K562 (cell line): ENCODE results near the gene ANO7. TPM values are rescaled to one million over a fixed set of nuclear protein-coding genes. Genes with fewer than 3 reads are reported as not detected.

Source experiments
- ATAC-seq: fragments of 200-7000 bp; cut with Tn5 transposase; 3 replicates; pipeline ENCODE4 v1.9.1; 2020; ENCODE audit warnings: moderate library complexity
- BruUV-seq: library from RNA; stranded (reverse); fragments of 400-500 nt; replicated peaks from 2 replicates; lab custom pipeline; 2021; lab: Mats Ljungman, UMichigan
- CTCF ChIA-PET: fragments of 300-600 bp; formaldehyde crosslinking; extraction: SDS; loops from one replicate; lab custom pipeline; 2021; ENCODE audit warnings: low intra/inter-chr PET ratio; lab: Yijun Ruan, JAX
- POLR2A ChIA-PET: fragments of 300-600, 350-650 bp; sonication (Branson Sonifier 250); formaldehyde crosslinking; extraction: SDS; loops from one replicate; lab custom pipeline; 2021; ENCODE audit warnings: antibody characterized with exemption, inconsistent platforms; lab: Yijun Ruan, JAX
- DNase-seq, 4 experiments: peaks; one replicate each; pipeline versions ENCODE4 v3.0.0 to v3.0.0-alpha.2; 2011 to 2018; ENCODE audit warnings: low spot score in 3 of 4, mixed read lengths in 3 of 4; ENCODE audit errors: extremely low read depth in 1 of 4
- FAIRE-seq: peaks from 2 replicates; lab custom pipeline; 2011; peaks lifted over from hg19 to GRCh38; lab: Jason Lieb, UNC
- H2AFZ ChIP-seq: 2 replicates; pipeline ENCODE4 v1.6.0; 2011; ENCODE audit warnings: low read depth, low read length, control low read depth, inconsistent platforms
- H3K27ac ChIP-seq: fragments of 200-600 bp; 3 replicates; pipeline ENCODE4 v1.8.0; 2011; ENCODE audit warnings: low read depth, mild to moderate bottlenecking, control low read depth, inconsistent platforms, low read length, moderate library complexity, mixed read lengths; ENCODE audit errors: extremely low read depth
- H3K27me3 ChIP-seq, 2 experiments: fragments of 300-600 bp in 1 of 2; 2 replicates in 1 of 2; 3 replicates in 1 of 2; pipeline versions ENCODE4 v1.6.0 to v1.8.0; 2011; ENCODE audit warnings: inconsistent platforms in 2 of 2, low read length in 2 of 2, mild to moderate bottlenecking in 1 of 2, mixed read lengths in 1 of 2, moderate library complexity in 1 of 2; ENCODE audit not compliant: control insufficient read depth in 2 of 2, insufficient read depth in 2 of 2
- H3K36me3 ChIP-seq: fragments of 300-600 bp; 3 replicates; pipeline ENCODE4 v1.8.0; 2011; ENCODE audit warnings: mild to moderate bottlenecking, low read length, inconsistent platforms; ENCODE audit not compliant: control insufficient read depth, insufficient read depth
- H3K4me1 ChIP-seq, 2 experiments: fragments of 200-600 bp in 1 of 2; replicated peaks in 1 of 2; 2 replicates in 1 of 2; 3 replicates in 1 of 2; pipeline versions ENCODE4 v1.5.1 to v1.8.0; 2011; ENCODE audit warnings: inconsistent platforms in 2 of 2, low read length in 2 of 2, mild to moderate bottlenecking in 1 of 2, mixed read lengths in 1 of 2, moderate library complexity in 1 of 2; ENCODE audit not compliant: control insufficient read depth in 2 of 2, insufficient read depth in 2 of 2
- H3K4me2 ChIP-seq: 2 replicates; pipeline ENCODE4 v1.6.1; 2011; ENCODE audit warnings: low read length, control low read depth, inconsistent platforms, mixed read lengths; ENCODE audit not compliant: insufficient read depth
- H3K4me3 ChIP-seq: fragments of 200-600 bp; sonication (generic), shearing (Covaris generic); 2 replicates; pipeline ENCODE4 v1.5.1; 2016; ENCODE audit warnings: control low read depth, inconsistent platforms
- H3K79me2 ChIP-seq: fragments of 200-600 bp; 3 replicates; pipeline ENCODE4 v1.8.0; 2011; ENCODE audit warnings: low read length, inconsistent platforms; ENCODE audit not compliant: control insufficient read depth, insufficient read depth
- H3K9ac ChIP-seq, 2 experiments: 2 replicates each; pipeline versions ENCODE4 v1.6.0 to v1.6.1; 2011; ENCODE audit warnings: low read depth in 2 of 2, low read length in 2 of 2, control low read depth in 1 of 2, inconsistent platforms in 1 of 2, mild to moderate bottlenecking in 1 of 2, mixed read lengths in 1 of 2; ENCODE audit not compliant: insufficient read depth in 1 of 2
- H3K9me1 ChIP-seq: one replicate; pipeline ENCODE4 v1.6.0; 2011; ENCODE audit warnings: inconsistent platforms, mild to moderate bottlenecking, low read length, moderate library complexity; ENCODE audit not compliant: control insufficient read depth, insufficient read depth
- H3K9me3 ChIP-seq: replicated peaks from 2 replicates; pipeline ENCODE4 v1.5.1; 2011; ENCODE audit warnings: low read depth, low read length, inconsistent platforms; ENCODE audit not compliant: control insufficient read depth, insufficient read depth
- H4K20me1 ChIP-seq: replicated peaks from 2 replicates; pipeline ENCODE4 v1.6.1; 2011; ENCODE audit warnings: low read length, inconsistent platforms, mixed read lengths; ENCODE audit not compliant: control insufficient read depth, insufficient read depth
- CTCF ChIP-seq, 3 experiments: IDR thresholded peaks in 2 of 3; conservative IDR thresholded peaks in 1 of 3; 2 replicates each; pipeline ENCODE4 v1.5.1; 2011 to 2012; ENCODE audit warnings: low read length in 3 of 3, mild to moderate bottlenecking in 3 of 3, control low read depth in 2 of 3, improper control_type of control experiment in 1 of 3, inconsistent platforms in 1 of 3, low read depth in 1 of 3, mixed read lengths in 1 of 3, moderate library complexity in 1 of 3; ENCODE audit not compliant: insufficient read depth in 2 of 3
- XRCC5 ChIP-seq: fragments of 200-400 bp; formaldehyde crosslinking; IDR thresholded peaks from 2 replicates; pipeline ENCODE4 v1.6.1; 2017; ENCODE audit warnings: low read depth, mild to moderate bottlenecking, low read length
- WGBS: fragments of 100-300 bp; shearing (Covaris generic); methylation state at CpG from one replicate; pipeline ENCODE4 v1.1.6; 2016; ENCODE audit warnings: low coverage, mixed read lengths; ENCODE audit not compliant: insufficient coverage; ENCODE audit errors: missing lambda C conversion rate; 5-methylcytosine and 5-hydroxymethylcytosine counted together
- in situ Hi-C: fragments of 300-500 bp; cut with MboI; formaldehyde crosslinking; loops from 4 replicates; pipeline ENCODE4 v1.15.0; 2018; ENCODE audit warnings: inconsistent platforms, mixed read lengths
- intact Hi-C: fragments of 100-400 bp; cut with micrococcal nuclease; formaldehyde crosslinking; loops from 2 replicates; pipeline ENCODE4 v1.14.2; 2022
- polyA plus RNA-seq, 8 experiments: library from polyadenylated mRNA; depleted of rRNA in 4 of 8; stranded (reverse) in 5 of 8; unstranded in 3 of 8; fragments of >200 nt; fragmentation: Nextera tagmentation in 2 of 8; fragmentation: Illumina TruSeq in 1 of 8; extraction: Ambion mirVana in 2 of 8; extraction: Trizol in 1 of 8; gene quantifications; 2 replicates each; pipeline versions ENCODE4 v1.2.1 to v1.2.3, GENCODE V29; 2011 to 2014; ENCODE audit warnings: inconsistent platforms in 1 of 8, missing spikeins in 1 of 8
- total RNA-seq, 7 experiments: library from RNA; depleted of rRNA in 6 of 7; stranded (reverse); fragments of >200 nt in 6 of 7; fragmentation: Illumina TruSeq in 2 of 7; extraction: Trizol in 2 of 7; gene quantifications; 2 replicates each; pipeline versions ENCODE4 v1.2.1 to v1.2.3, GENCODE V29; 2011 to 2021; ENCODE audit warnings: low replicate concordance in 1 of 7

ANO7 gene
- total and polyA plus RNA-seq, 9 of the 15 experiments (the other 6 are each of a cell fraction or from before 2014, with no cell fraction given) = 0.28 to 5.1 (median 1.1) TPM

- POLR2A ChIA-PET = interaction anchor here (0.7 to 1.5 kb wide), 4 partner anchors 14 to 79 kb away, joined by 3 to 4 read pairs (median 4); no protein-coding TSS in a partner anchor
- WGBS = 81% methylated on average over 10 of the region's 12 CpGs
- peaks cover 22% of the 10 kb centered on the region for H4K20me1 ChIP-seq
- ATAC-seq (peak; percentile 48; the same call in 1 of the 3 replicates), FAIRE-seq (no peak), DNase-seq (no peak)
- peaks cover 63% of the 10 kb centered on the region; the same call in 2 of the 3 replicates for H3K36me3 ChIP-seq
- no peak overlapping the region for H3K9ac ChIP-seq
- no peak overlapping the region for H3K27ac ChIP-seq
- in situ Hi-C loops (no loop called here), intact Hi-C loops (no loop called here)
- H3K79me2 ChIP-seq = peaks cover 55% of the 10 kb centered on the region
- no peaks in the 10 kb centered on the region for H3K27me3 ChIP-seq
- BruUV-seq = no TSS peak
- TF ChIP-seq CTCF (IDR thresholded peaks at IDR 0.05 in 2 of 3, conservative IDR thresholded peaks at IDR 0.05 in 1 of 3; ENCODE audit: insufficient read depth in 2 of 3, low read depth in 1 of 3, low read length in 3 of 3) (0 out of 6 replicates have a peak, but pooled peaks of 1 of the 3 experiments have one; percentile 19), XRCC5 (no peak)
- H3K9me1 ChIP-seq = no peaks in the 10 kb centered on the region
- H3K4me2 ChIP-seq = no peak overlapping the region
- no peak overlapping the region for H2AFZ ChIP-seq
- no peak overlapping the region for H3K4me3 ChIP-seq
- no peaks in the 10 kb centered on the region for H3K9me3 ChIP-seq
- peaks cover 0 to 10% of the 10 kb centered on the region in 2 experiments; a peak in 4 of 5 replicates for H3K4me1 ChIP-seq
- CTCF ChIA-PET = no interaction called here
Observed at GRCh38 chr2:241267249-241268067, 79.0 kb downstream of the ANO7 start.
